Measurements from ENCODE around the gene CISD3. TPM values are rescaled to one million over a fixed set of nuclear protein-coding genes. Genes with fewer than 3 reads are reported as not detected.

Gene CISD3
- total and polyA plus RNA-seq, 2 of the 8 experiments (the other 6 are each of a cell fraction or from before 2014, with no cell fraction given) = 9.4 to 11.1 TPM

- TF ChIP-seq SUZ12 (IDR thresholded peaks at IDR 0.05; ENCODE audit: low read length) (no peak), HDAC6 (IDR thresholded peaks at IDR 0.05; ENCODE audit: low read depth, low read length) (no peak), YY1 (IDR thresholded peaks at IDR 0.05; ENCODE audit: low read depth, low read length) (no peak)
These were observed 19.6 kb upstream of the CISD3 start (continued) for GRCh38 chr17:38710604-38710962.

All from H1 (cell line).